SK-N-SH treated with all-trans-retinoic acid at 6 μM for 48 hours (cell line): ENCODE measurements around the gene TGFBR2.

Experiments
- CSDC2 ChIP-seq: fragments of 250-450 bp; sonication (Bioruptor Pico); IDR thresholded peaks from 2 replicates; pipeline ENCODE4 v1.5.0; 2020; ENCODE audit warnings: mild to moderate bottlenecking, moderate library complexity
- PATZ1 ChIP-seq: fragments of 250-450 bp; sonication (Bioruptor Pico); IDR thresholded peaks from 2 replicates; pipeline ENCODE4 v1.8.0; 2020; ENCODE audit warnings: mild to moderate bottlenecking, moderate library complexity, borderline replicate concordance
- SNAI2 ChIP-seq: fragments of 250-450 bp; sonication (Bioruptor Pico); IDR thresholded peaks from 2 replicates; pipeline ENCODE4 v1.5.0; 2020; ENCODE audit warnings: mild to moderate bottlenecking, moderate library complexity
- ZFP30 ChIP-seq: fragments of 450-650 bp; formaldehyde crosslinking; IDR thresholded peaks from 2 replicates; pipeline ENCODE4 v1.5.0; 2022; ENCODE audit warnings: mild to moderate bottlenecking, moderate library complexity

- TF ChIP-seq CSDC2 (CRISPR knock-in tag) (no peak), PATZ1 (CRISPR knock-in tag) (no peak), ZFP30 (CRISPR knock-in tag) (no peak), SNAI2 (CRISPR knock-in tag) (no peak)
Observed at GRCh38 chr3:30613133-30613825, 6.9 kb downstream of the TGFBR2 start.
